DOHH2 (cell line): ENCODE measurements around the gene ALDH1B1.

Source experiments
- CTCF ChIP-seq: fragments of 200-600 bp; sonication (generic); IDR thresholded peaks from one replicate; pipeline ENCODE4 v1.5.1; 2014; ENCODE audit warnings: antibody characterized with exemption, mild to moderate bottlenecking, low read depth, low read length; ENCODE audit not compliant: poor library complexity, severe bottlenecking
- EZH2phosphoT487 ChIP-seq: fragments of 200-600 bp; sonication (generic); IDR thresholded peaks from 2 replicates; pipeline ENCODE4 v1.6.1; 2017; ENCODE audit warnings: borderline replicate concordance, mild to moderate bottlenecking, antibody characterized with exemption, low read length, moderate library complexity, mixed read lengths

GRCh38 chr9:38447703-38448102, 55.2 kb downstream of the ALDH1B1 start:
- TF ChIP-seq CTCF, result no peak
- TF ChIP-seq EZH2phosphoT487, result no peak
